Activated naive CD8-positive, alpha-beta T cell treated with anti-CD3 and anti-CD28 coated beads for 36 hours (primary cell): ENCODE data around the gene DNAAF3. TPM values are rescaled to one million over a fixed set of nuclear protein-coding genes. Genes with fewer than 3 reads are reported as not detected.

Source experiments
- DNase-seq: peaks from one replicate; pipeline ENCODE4 v3.0.0; 2021
- H3K27ac Mint-ChIP-seq: one replicate; pipeline ENCODE4 v1.8.0; 2022; ENCODE audit warnings: mild to moderate bottlenecking, moderate library complexity, mixed read lengths
- H3K27me3 Mint-ChIP-seq: one replicate; pipeline ENCODE4 v1.8.0; 2022; ENCODE audit warnings: mild to moderate bottlenecking, mixed read lengths
- H3K36me3 Mint-ChIP-seq: one replicate; pipeline ENCODE4 v1.8.0; 2021; ENCODE audit warnings: mild to moderate bottlenecking, mixed read lengths
- H3K4me1 Mint-ChIP-seq: one replicate; pipeline ENCODE4 v1.8.0; 2021; ENCODE audit warnings: mixed read lengths
- H3K4me3 Mint-ChIP-seq: one replicate; pipeline ENCODE4 v1.8.0; 2022; ENCODE audit warnings: mild to moderate bottlenecking, moderate library complexity, mixed read lengths
- H3K9me3 Mint-ChIP-seq: one replicate; pipeline ENCODE4 v1.8.0; 2022; ENCODE audit warnings: mixed read lengths
- total RNA-seq, 2 experiments: library from RNA; stranded (reverse); gene quantifications; one replicate each; pipeline ENCODE4 v1.2.3, GENCODE V29; 2021

Gene DNAAF3
- total RNA-seq, 2 experiments from 2014 or later, result not detected

DNA sequence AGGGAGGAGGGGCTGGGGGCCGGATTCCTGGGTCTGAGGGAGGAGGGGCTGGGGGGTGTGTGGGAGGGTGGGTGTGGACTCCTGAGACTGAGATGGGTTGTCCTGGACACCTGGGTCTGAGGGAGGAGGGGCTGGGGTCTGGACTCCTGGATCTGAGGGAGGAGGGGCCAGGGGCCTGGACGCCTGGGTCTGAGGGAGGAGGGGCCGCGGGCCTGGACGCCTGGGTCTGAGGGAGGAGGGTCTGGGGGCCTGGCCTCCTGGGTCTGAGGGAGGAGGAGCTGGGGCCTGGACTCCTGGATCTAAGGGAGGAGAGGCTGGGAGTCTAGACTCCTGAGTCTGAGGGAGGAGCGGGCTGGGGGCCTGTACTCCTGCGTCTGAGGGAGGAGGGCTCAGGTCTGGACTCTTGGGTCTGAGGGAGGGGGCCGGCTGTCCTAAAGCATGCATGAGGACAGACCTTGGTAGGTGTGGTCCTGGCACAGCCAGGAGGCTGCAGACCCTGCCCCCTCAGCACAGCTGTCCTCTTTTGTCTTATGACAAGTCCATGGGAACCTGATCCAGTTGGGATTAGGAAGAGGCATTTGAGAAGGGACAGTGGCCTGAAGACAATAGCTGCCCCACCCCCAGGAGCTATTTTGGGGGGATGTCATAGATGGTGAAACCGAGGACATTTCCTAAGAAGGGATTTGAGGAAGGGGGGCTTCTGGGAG lies 18.7 kb downstream of the DNAAF3 start:
- H3K27ac Mint-ChIP-seq, result no peak overlapping the region
- H3K36me3 Mint-ChIP-seq, result peaks cover 5% of the 10 kb centered on the region
- peaks cover 11% of the 10 kb centered on the region for H3K9me3 Mint-ChIP-seq
- no peak overlapping the region for H3K4me3 Mint-ChIP-seq
- peaks cover 6% of the 10 kb centered on the region for H3K4me1 Mint-ChIP-seq
- peaks cover 71% of the 10 kb centered on the region for H3K27me3 Mint-ChIP-seq
- no peak for DNase-seq

DNA sequence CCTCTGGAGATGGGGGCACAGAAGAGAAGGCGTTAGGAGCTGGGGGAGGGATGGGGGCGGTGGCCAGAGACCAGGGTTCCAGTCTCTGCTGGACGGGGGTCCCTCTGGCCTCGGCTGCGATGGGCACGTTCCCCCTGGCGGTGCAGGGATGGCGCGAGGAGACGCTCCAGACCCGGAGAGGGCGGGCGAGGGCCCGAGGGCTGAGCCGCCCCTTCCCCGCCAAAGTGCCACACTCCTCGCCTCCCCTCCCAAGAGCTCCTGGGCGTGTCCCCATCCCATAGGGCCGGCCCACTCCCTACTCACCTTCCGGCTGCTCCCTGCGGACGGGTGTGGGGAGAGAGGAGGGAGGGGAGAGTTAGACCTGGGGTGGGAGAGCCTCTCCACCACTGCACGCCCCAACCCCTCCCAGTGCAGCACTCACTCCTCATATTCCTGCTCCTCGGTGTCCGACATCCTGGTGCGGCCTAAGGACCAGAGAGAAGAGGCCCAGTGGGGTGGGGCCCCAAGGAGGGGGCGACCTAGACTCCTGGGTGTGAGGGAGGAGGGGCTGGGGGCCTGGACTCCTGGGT lies 19.6 kb downstream of the DNAAF3 start:
- H3K27ac Mint-ChIP-seq, result no peak overlapping the region
- H3K9me3 Mint-ChIP-seq, result peaks cover 5% of the 10 kb centered on the region
- H3K4me1 Mint-ChIP-seq, result peaks cover under 1% of the 10 kb centered on the region
- DNase-seq, result no peak
- H3K4me3 Mint-ChIP-seq, result no peak overlapping the region
- peaks cover under 1% of the 10 kb centered on the region for H3K36me3 Mint-ChIP-seq
- H3K27me3 Mint-ChIP-seq, result peaks cover 75% of the 10 kb centered on the region

DNA sequence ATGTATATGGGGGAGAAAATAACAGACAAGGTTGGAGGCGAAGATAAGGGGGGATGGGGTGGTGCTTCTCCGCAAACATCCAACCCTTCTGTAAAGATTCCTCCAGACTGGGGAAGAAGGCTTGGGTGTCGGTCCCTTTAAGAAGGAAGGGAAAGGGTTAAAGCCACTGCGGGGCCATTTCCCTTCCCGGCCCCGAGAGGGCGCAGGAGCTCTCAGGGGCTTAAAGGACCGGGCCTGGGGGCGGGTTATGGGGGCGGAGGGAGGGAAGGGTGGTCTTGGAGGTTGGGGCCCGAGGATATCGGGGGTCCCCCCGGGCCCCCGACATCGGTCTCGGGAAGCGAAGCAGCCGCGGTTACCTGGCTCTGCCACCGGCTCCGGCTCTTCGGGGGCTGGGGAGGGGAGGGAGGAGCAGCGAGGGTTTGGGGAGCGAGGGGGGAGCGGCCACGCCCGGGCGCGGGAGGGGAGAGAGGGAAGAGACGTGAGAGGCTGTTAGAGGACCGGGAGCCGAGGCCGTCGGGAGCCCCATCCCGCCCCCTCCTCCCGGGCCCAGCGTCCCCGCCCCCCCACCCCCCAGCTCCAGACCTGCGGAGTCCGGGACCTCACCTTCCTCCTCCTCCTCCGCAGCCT lies 20.2 kb downstream of the DNAAF3 start:
- H3K36me3 Mint-ChIP-seq, result no peaks in the 10 kb centered on the region
- no peaks in the 10 kb centered on the region for H3K4me1 Mint-ChIP-seq
- no peak overlapping the region for H3K27ac Mint-ChIP-seq
- H3K27me3 Mint-ChIP-seq, result peaks cover 81% of the 10 kb centered on the region
- DNase-seq, result peak; percentile 30
- H3K9me3 Mint-ChIP-seq, result peaks cover under 1% of the 10 kb centered on the region
- no peak overlapping the region for H3K4me3 Mint-ChIP-seq

GRCh38 chr19:55145232-55145631 lies 21.2 kb downstream of the DNAAF3 start:
- Mint-ChIP-seq H3K27me3 (peaks cover 84% of the 10 kb centered on the region), H3K27ac (no peak overlapping the region), H3K9me3 (no peaks in the 10 kb centered on the region), H3K4me3 (no peak overlapping the region), H3K4me1 (peaks cover 2% of the 10 kb centered on the region), H3K36me3 (no peaks in the 10 kb centered on the region)
- no peak for DNase-seq

DNA sequence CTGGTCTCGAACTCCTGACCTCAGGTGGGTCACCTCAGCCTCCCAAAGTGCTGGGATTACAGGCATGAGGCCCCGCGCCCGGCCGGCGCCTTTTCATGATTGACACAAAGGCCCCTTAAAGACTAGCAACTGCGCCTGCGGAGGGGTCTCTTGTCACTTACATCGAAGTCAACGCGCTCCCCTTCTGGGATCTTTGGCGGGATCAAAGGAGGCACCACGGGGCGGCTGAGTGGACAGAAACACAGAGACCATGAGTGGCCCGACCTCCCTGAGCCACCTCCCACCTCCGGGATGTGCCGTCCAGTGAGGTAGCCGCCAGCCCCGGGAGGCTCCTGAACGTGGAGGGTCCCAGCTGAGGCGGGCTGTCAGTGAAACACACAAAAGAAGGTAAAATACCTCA lies 24.7 kb downstream of the DNAAF3 start:
- Mint-ChIP-seq H3K4me1 (peaks cover 2% of the 10 kb centered on the region), H3K36me3 (no peaks in the 10 kb centered on the region), H3K27ac (no peak overlapping the region), H3K4me3 (no peak overlapping the region), H3K9me3 (no peaks in the 10 kb centered on the region), H3K27me3 (peaks cover 74% of the 10 kb centered on the region)
- DNase-seq, result no peak

- Mint-ChIP-seq H3K4me3 (no peak overlapping the region), H3K4me1 (peaks cover 2% of the 10 kb centered on the region), H3K36me3 (no peaks in the 10 kb centered on the region), H3K9me3 (no peaks in the 10 kb centered on the region), H3K27me3 (peaks cover 67% of the 10 kb centered on the region), H3K27ac (no peak overlapping the region)
- no peak for DNase-seq
Observed at GRCh38 chr19:55137915-55138314, 28.5 kb downstream of the DNAAF3 start.

- DNase-seq, result no peak
- Mint-ChIP-seq H3K27me3 (peaks cover 69% of the 10 kb centered on the region), H3K4me1 (peaks cover 3% of the 10 kb centered on the region), H3K9me3 (no peaks in the 10 kb centered on the region), H3K4me3 (no peak overlapping the region), H3K36me3 (no peaks in the 10 kb centered on the region), H3K27ac (no peak overlapping the region)
Observed at GRCh38 chr19:55136399-55137102, 29.9 kb downstream of the DNAAF3 start.

DNA sequence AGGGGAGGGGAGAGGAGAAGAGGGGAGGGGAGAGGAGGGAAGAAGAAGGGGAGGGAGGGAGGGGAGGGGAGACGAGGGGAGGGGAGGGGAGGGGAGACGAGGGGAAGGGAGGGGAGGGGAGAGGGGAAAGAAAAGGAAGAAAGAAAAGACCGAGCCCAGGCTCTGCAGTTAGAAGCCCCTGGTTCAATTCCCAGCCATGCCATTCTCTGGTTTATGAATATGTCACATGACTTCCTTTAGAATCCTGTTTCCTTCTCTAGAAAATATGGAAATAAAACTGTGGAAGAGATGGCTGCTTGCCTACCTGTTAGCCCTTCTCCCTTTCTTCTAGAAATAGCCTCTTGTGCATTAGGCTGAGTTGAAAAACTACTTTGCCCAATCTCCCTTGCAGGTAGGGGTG lies 31.7 kb downstream of the DNAAF3 start:
- Mint-ChIP-seq H3K9me3 (no peaks in the 10 kb centered on the region), H3K27me3 (peaks cover 75% of the 10 kb centered on the region), H3K4me1 (peaks cover 2% of the 10 kb centered on the region), H3K27ac (no peak overlapping the region), H3K36me3 (no peaks in the 10 kb centered on the region), H3K4me3 (no peak overlapping the region)
- DNase-seq, result no peak

DNA sequence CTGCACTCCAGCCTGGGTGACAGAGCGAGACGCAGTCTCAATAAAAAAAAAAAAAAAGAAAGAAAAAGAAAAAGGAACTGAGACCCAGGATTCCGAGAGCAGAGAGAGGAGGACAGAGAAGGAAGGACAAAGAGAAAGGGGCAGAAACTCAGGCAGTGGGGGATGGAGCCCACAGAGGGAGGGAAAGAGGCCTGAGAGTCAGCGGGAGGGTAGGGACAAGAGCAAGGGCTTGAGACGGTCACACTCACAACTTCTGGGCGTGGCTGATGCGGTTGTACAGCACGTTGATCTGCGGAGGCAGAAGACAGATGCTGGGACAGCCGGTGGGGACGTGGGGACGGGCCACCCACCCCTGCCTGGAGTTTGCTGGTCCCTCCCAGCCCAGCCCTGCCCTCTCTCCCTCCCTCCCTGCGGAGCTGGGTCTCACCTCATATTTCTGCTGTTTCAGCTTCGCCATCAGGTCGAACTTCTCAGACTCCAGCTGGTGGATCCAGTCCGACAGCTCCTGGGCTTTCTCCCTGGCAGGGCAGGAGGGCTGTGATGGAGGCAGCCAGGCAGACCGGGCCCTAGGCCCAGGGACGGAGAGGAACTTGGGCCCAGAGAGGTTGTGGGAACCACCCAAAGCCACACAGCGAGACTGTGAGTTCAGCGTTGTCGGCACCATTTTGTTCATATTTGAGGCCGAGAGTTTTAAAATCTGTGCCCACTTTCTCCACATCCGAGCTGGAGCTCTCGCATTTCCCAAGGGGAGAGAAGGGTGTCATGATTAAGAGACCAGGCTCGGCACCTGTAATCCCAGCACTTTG lies 32.6 kb downstream of the DNAAF3 start:
- H3K9me3 Mint-ChIP-seq, result no peaks in the 10 kb centered on the region
- peaks cover 2% of the 10 kb centered on the region for H3K4me1 Mint-ChIP-seq
- DNase-seq, result no peak
- H3K4me3 Mint-ChIP-seq, result no peak overlapping the region
- peaks cover 72% of the 10 kb centered on the region for H3K27me3 Mint-ChIP-seq
- no peaks in the 10 kb centered on the region for H3K36me3 Mint-ChIP-seq
- no peak overlapping the region for H3K27ac Mint-ChIP-seq

DNA sequence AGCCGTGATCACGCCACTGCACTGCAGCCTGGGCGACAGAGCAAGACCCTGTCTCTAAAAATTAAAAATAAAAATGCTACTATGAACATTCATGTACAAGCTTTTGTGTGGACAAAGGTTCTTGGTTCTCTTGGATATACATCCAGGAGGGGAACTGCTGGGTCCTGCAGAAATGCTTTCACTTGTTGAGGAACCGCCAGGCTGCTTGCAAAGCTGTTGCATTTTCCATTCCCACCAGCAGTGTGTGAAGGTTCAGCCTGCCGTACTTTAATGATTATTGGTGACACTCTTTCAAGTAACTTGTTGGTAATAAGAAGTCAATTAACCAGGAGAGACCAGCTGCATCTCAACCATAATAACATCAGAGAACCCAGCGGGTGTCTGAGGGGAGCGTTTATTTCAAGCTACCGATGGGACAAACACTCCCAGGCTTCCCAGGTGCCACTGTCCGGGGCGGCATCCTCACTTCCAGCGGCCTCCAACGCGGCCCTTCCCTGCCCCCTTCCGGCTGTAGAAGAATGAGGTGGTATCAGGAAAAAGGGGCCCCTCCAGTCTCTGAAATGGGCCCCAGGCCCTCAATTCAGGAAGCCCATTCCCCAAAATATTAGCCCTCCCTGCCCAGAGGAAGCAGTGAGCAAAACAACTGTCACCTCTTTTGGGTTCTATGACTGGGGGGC lies 33.8 kb downstream of the DNAAF3 start:
- H3K27ac Mint-ChIP-seq, result no peak overlapping the region
- H3K27me3 Mint-ChIP-seq, result peaks cover 69% of the 10 kb centered on the region
- peaks cover 2% of the 10 kb centered on the region for H3K4me1 Mint-ChIP-seq
- H3K4me3 Mint-ChIP-seq, result no peak overlapping the region
- H3K9me3 Mint-ChIP-seq, result no peaks in the 10 kb centered on the region
- no peak for DNase-seq
- no peaks in the 10 kb centered on the region for H3K36me3 Mint-ChIP-seq

DNA sequence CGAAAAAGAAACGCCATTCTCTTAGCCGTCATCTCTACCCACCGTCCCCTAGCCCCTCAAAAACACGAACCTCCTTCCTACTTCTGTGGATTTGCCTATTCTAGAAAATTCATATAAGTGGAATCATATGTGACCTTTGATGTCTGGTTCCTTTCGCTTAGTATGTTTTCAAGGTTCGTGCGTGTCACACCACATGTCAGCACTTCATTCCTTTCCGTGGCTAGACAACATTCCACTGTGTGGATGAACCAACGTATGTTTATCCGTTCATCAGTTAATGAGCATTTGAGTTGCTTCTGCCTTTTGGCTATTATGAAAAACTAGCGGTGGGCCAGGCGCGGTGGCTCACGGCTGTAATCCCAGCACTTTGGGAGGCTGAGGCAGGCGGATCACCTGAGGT lies 35.0 kb downstream of the DNAAF3 start:
- H3K4me1 Mint-ChIP-seq, result peaks cover 2% of the 10 kb centered on the region
- no peak overlapping the region for H3K27ac Mint-ChIP-seq
- no peak for DNase-seq
- no peaks in the 10 kb centered on the region for H3K36me3 Mint-ChIP-seq
- no peak overlapping the region for H3K4me3 Mint-ChIP-seq
- no peaks in the 10 kb centered on the region for H3K9me3 Mint-ChIP-seq
- peaks cover 70% of the 10 kb centered on the region for H3K27me3 Mint-ChIP-seq

GRCh38 chr19:55119053-55119452 lies 47.4 kb downstream of the DNAAF3 start:
- peaks cover 3% of the 10 kb centered on the region for H3K36me3 Mint-ChIP-seq
- H3K9me3 Mint-ChIP-seq, result peaks cover 1% of the 10 kb centered on the region
- no peak overlapping the region for H3K27ac Mint-ChIP-seq
- peaks cover 7% of the 10 kb centered on the region for H3K27me3 Mint-ChIP-seq
- H3K4me1 Mint-ChIP-seq, result peaks cover 18% of the 10 kb centered on the region
- peak overlapping the region; percentile 99 for H3K4me3 Mint-ChIP-seq
- no peak for DNase-seq

GRCh38 chr19:55118401-55118991 lies 47.9 kb downstream of the DNAAF3 start:
- no peak for DNase-seq
- peak overlapping the region; percentile 91 for H3K27ac Mint-ChIP-seq
- peaks cover 3% of the 10 kb centered on the region for H3K36me3 Mint-ChIP-seq
- H3K4me1 Mint-ChIP-seq, result peaks cover 18% of the 10 kb centered on the region
- peaks cover 1% of the 10 kb centered on the region for H3K9me3 Mint-ChIP-seq
- peaks cover 1% of the 10 kb centered on the region for H3K27me3 Mint-ChIP-seq
- peak overlapping the region; percentile 99 for H3K4me3 Mint-ChIP-seq
